Mucosa of gallbladder (tissue), 1 donor: ENCODE measurements around the gene S100A8. TPM values are rescaled to one million over a fixed set of nuclear protein-coding genes. Genes with fewer than 3 reads are reported as not detected.

ENCODE experiments used
- DNase-seq: peaks from one replicate; pipeline ENCODE4 v3.0.0-alpha.2; 2020; ENCODE audit warnings: low spot score
- total RNA-seq: library from RNA; stranded (reverse); gene quantifications from one replicate; pipeline ENCODE4 v1.2.1, GENCODE V29; 2021
- donor health status: DM: no; HTN: no; CAD: no.

Gene S100A8
- total RNA-seq, 1 donor from 2014 or later, result 7.0 TPM

DNA sequence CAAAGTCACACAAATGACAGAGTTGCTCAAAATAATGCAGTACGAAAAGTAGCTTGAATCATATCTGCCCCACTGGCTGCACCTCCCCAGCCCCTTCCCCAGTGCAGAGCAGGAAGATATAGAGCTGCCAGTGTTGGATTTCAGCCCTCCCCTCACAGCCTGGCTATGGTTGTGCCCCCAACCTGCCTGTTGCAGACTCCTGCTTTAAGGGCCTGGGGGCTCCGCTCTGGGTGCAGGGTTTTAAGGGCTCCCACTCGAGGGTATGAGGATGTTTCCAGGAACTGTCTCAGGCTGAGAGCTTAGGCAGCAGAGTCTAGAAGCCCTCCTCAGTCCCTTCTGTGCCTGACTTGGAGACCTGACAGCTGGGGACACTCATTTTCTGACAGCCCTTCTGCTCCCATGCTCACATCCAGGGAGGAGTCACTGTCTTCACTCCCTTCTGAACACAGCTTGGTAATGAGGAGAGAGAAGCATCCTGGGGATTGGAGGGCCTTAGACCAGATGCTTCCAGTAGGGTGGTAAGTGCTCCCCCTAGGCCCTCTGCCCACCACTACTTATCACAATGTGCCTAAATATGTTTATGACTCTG, 28.6 kb downstream of the S100A8 start:
- DNase-seq, result no peak

DNA sequence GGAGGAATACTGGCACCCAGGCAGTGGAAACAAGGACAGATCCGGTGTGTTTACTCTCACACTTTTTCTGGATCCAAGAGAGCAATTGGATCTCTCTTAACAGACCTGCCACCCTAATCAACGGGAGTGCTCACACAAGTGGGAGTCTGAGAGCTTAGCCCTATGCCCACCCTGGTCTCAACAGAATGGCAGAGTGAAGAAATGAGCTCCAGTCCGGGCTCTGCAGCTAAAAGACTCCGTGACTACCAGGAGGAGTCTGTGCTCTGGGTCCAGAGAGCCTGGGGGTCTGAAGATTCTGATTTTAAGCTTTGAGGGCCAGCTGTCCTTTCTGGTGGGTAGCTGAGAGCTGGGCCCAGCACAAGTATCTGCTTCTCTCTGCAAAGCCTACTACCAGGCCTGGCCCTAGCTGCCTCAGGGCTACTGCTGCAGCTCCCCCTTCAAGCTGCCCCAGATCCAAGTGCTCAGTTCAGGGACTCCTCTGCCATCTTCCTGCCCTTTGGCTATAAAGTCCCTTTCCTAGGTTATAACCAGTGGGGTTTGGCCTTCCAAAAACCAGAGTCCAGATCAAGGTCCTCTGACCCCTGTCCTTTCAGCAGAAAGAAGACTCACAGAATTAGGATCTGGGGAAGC, 29.3 kb downstream of the S100A8 start:
- DNase-seq, result no peak

DNA sequence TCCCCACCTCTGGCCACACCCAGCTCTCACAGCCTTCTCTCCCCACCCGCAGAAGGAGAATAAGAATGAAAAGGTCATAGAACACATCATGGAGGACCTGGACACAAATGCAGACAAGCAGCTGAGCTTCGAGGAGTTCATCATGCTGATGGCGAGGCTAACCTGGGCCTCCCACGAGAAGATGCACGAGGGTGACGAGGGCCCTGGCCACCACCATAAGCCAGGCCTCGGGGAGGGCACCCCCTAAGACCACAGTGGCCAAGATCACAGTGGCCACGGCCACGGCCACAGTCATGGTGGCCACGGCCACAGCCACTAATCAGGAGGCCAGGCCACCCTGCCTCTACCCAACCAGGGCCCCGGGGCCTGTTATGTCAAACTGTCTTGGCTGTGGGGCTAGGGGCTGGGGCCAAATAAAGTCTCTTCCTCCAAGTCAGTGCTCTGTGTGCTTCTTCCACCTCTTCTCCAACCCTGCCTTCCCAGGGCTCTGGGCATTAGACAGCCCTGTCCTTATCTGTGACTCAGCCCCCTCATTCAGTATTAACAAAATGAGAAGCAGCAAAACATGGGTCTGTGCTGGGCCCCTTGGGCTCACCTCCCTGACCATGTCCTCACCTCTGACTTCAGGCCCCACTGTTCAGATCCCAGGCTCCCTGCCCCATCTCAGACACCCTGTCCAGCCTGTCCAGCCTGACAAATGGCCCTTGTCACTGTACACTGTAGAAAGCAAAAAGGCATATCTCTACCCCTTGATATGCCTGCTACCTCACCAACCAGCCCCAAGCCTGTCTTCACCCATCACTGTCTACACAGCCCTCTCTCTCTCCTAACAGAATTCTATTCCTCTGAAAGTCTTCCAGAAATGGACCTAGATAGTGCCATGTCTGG, 30.0 kb downstream of the S100A8 start:
- DNase-seq, result no peak

DNA sequence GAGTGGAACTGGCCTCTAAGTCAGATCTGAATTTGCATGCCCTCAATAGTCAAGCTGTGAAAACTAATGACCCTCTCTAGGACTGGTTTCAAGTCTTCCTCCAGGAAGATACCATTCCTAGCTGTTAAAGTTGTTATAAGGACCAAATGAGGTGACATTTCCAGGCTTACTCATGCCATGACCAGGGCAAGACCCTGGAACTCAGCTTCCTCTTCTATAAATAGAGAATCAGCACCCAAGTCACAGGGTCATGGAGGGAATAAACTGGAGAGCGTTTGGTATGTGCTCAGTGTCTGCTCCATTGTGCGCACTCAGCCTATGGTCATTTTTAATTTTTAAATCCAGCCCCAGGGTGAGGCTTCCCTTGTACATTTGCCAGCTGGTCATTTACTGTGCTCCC, 30.7 kb downstream of the S100A8 start:
- DNase-seq, result no peak

DNA sequence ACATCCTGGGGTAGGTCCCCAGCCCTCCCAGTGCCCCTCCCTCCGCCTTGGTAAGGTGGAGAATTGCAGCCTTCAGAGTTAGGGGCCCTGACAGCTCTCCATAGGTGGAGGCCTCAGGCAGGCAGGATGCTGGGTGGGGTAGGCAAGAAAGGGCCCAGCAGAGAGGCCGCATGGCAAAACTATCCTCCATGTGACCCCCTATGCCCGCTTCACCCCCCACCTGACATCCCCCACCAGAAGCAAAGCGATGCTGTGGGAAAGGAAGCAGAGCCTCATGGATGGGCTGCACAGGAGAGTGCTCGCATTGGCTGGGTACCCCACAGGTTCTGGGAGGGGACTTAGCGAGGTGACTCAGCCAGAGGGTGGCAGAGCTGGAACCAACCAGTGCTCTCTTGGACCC, 31.6 kb downstream of the S100A8 start:
- DNase-seq, result no peak

DNA sequence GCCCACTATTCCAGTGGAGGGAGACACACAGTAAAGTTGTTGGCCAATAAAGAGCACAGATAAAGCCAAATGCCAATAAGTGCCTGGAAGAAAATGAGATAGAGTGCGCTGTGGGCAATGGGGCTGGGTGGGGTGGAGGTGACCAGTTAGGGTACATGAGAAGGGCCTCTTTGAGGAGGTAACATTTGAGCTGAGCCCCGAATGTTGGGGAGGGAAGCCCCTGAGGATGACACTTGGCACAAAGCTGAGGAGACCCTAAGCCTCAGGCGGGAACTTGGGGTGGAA, 32.2 kb downstream of the S100A8 start:
- DNase-seq, result no peak

DNA sequence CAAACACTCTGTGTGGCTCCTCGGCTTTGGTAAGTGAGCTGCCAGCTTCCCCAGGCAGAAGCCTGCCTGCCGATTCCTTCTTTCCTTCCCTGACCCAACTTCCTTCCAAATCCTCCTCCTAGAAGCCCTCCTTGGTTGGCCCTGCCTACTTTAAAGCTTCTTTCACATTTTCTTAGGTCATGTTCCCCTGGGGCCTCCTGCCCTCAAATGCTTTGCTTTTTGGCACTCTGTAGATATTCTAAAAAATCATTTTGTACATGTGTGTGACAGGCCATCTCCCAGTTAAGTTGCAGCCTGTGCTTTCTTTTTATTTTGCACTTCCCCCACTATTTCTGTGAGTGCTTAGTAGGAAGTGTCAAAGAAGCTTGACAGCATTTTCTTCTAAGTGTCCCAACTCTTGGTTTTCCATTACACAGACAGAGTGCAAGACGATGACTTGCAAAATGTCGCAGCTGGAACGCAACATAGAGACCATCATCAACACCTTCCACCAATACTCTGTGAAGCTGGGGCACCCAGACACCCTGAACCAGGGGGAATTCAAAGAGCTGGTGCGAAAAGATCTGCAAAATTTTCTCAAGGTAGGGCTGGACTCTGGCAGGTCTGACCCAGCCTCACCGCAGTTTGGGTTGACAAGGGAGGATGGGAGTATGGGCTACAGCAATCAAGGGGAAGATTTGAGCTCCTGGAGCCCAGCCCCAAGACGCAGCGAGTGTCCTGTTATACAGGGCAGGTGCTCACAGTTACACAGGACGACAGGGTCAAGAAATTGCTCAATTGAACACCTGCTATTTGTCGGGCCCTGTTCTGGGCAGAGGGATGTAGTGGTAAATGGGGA, 32.8 kb downstream of the S100A8 start, which contains the start of gene S100A9:
Gene S100A9, plus strand, starts transcription at position 2 of the 838 bp plus-strand sequence. Its CDS starts 430 bp downstream, at position 432.
- no peak for DNase-seq

DNA sequence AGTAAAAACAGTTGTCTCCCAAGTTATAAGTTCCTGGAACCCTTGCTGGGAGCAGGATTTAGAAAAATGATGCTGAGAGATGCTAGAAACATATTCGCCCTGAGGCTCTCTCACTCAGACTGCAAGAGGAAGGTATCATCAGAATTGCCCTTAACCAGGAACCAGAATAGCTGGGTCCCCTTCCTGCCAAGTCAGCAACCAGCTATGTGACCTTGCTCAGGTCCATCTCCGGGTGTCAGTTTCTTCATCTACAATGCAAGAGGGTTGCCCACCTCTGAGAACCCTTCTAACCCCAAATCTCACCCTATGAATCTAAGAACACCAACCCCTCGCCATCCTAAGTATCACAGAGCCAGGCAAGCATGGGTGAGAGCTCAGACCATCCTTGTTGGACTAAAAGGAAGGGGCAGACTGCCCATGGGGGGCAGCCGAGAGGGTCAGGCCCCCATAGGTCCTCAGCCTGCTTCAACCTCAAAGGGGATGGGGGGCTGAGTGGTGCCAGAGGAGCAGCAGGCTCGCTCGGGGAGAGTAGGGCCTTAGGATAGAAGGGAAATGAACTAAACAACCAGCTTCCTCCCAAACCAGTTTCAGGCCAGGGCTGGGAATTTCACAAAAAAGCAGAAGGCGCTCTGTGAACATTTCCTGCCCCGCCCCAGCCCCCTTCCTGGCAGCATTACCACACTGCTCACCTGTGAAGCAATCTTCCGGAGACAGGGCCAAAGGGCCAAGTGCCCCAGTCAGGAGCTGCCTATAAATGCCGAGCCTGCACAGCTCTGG, 33.6 kb downstream of the S100A8 start:
- peak; percentile 28 for DNase-seq

DNA sequence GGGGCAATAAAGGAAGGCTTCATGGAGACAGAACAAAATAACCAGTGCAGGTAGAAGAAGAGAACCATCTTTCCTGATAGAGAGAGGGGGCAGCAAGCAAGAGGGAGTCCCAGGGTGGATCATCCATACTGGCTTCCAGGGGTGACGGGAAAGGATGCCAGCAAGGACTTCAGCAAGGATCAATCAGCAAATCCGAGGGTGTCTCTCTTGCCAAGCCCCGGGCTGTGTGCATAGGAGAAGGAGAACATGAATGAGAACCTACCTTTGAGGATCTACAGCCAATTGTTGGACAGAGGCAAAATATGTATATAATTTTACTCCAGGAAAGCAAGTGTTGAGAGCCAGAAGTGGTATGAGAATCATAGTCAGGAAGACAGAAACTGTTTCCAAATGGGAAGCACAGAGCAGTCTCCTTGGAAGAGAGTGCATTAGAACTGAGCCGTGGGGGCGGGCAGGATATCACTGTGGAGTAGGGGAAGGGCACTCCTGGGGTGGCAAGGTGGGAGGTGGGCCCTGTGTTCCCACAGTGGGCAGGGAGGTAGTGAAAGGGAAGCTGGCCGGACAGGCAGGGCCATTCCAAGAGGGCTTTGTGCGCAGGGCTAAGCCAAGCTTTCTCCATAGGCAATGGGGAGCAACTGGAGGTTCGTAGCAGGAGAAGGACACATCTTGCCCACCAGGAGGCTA, 34.3 kb downstream of the S100A8 start:
- DNase-seq, result no peak

DNA sequence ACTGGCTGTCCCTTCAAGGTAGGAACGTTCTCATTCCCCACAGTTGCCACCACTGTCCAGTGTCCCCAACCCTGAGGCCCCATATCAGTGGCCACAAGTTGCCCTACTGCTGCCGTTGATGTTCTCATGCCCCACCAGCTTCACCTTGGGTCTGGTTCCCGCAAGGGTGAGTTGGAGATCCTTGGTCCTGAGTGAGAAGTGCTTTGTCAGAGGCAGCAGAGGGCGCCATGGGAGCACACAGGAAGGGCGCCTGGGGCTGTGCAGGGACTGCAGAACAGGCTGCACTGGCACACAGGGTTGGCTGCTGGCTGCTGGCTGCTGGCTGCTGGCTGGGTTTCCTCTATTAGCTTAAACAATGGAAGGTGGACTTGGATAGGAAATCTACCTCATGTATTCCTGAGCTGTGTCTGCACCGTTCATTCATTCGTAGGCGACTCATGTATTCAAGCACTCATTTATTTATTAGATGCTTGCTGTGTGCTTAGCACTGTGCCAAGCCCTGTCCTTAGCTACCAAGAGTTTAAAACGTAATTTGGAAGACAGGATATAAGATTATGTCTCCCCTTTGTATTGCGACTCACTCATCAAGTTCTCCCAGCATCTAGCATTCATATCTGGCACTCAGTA, 35.3 kb downstream of the S100A8 start:
- peak; percentile 24 for DNase-seq

DNA sequence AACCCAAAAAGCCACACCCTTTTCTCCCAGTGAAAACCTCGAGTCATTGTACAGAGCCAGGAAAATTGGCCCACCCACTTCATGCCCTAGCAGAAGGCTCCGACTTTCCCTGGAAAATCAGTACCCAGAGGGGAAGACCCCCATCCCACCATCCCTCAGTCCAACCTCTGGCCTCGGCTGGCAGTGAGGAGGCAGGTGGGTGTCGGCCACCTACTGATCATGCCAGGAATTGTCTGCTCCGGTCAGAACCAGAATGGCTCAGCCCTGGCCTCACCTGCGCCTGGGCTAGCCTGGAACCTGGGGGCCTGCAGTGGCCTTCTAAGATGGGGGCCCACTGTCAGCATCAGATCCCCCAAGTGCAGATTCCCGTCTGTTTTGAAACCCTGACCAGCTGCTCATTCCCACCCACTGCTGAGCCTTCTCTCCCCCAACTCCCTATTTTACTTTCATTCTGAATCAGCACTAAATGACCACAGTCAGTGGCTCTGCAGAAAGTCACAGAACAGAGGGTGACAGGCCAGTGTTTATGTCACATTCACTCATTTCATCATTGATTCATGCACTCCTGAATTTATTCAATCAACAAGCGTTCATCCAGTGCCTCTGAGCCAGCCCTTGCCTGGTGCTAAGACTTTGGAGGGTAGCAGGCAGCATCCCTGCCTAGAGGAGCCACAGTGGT, 36.2 kb downstream of the S100A8 start:
- no peak for DNase-seq

DNA sequence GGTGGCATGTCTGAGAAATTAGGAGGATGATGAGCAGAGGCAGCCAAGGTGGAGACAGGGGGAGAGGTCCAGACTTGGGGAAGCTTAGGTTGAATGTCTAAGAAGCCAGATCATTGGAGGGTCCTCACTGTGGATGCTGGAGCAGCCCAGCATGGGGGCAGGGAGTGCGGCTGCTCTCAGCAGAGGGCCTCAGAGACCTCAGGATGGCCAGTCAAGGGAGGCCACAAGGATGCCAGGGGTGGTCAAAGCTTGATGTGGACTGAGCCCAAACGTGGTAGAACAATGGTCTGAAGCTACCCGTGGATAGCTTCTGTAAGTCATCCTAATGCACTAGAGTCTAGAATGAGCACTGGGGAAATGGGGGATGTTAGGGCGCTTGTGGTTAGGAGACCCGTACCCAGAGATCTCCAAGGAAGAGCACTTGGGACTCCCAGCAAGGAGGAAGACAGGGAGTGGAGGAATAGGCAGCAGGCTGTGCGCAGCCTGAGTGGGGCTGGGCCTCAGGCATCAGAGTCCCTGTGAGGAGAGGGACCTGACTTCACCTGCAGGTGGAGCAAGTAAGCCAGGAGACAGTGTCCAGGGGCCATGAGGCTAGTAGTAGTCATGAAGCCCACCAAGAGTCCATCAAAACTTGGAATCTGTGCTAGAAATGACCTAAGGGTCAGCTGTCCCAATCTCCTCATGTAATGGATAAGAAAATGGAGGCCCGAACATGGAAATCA, 37.5 kb downstream of the S100A8 start:
- DNase-seq, result no peak

DNA sequence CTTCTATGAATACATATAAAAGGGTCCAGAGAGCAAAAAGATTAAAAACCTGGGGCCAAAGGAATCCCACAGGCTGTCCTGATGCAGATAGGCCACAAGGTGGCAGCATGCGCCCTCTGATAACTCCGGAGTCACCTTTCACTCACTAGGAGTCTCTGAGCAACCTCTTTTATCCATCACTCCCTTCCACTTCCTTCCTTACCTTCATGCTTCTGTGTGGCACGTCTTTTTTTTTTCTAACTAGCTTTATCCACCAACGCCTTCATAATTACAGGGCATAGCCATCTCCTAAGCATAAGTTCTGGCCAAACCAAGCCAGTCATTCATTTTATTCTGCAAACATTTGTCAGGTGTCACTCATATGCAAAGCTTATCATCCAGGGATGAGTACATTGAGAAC, 38.4 kb downstream of the S100A8 start:
- peak; percentile 63 for DNase-seq

DNA sequence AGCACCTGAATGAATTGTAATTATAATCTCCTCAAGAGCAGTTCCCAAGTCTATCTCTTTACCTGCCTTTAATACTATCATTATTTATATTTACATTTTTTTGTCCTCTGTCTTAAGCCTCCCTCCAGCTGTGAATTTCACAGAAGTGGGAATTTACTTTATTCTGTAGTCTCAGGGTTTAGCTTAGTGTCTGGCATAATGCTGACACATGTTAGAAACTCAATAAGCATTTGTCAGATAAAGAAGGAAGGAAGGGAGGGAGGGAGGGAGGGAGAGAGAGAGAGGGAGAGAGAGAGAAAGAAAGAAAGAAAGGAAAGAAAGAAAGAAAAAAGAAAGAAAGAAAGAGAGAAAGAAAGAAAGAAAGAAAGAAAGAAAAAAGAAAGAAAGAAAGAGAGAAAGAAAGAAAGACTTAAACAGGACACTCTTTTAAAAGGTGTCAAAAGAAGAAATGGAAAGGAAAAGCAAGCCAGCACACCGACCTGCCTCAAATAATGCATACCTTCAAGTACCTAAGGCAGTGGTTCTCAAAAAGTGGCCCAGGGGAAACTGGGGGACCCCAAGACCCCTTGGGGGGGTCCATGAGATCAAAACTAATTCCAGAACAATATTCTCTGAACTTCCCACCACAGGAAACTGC, 40.4 kb downstream of the S100A8 start:
- no peak for DNase-seq

DNA sequence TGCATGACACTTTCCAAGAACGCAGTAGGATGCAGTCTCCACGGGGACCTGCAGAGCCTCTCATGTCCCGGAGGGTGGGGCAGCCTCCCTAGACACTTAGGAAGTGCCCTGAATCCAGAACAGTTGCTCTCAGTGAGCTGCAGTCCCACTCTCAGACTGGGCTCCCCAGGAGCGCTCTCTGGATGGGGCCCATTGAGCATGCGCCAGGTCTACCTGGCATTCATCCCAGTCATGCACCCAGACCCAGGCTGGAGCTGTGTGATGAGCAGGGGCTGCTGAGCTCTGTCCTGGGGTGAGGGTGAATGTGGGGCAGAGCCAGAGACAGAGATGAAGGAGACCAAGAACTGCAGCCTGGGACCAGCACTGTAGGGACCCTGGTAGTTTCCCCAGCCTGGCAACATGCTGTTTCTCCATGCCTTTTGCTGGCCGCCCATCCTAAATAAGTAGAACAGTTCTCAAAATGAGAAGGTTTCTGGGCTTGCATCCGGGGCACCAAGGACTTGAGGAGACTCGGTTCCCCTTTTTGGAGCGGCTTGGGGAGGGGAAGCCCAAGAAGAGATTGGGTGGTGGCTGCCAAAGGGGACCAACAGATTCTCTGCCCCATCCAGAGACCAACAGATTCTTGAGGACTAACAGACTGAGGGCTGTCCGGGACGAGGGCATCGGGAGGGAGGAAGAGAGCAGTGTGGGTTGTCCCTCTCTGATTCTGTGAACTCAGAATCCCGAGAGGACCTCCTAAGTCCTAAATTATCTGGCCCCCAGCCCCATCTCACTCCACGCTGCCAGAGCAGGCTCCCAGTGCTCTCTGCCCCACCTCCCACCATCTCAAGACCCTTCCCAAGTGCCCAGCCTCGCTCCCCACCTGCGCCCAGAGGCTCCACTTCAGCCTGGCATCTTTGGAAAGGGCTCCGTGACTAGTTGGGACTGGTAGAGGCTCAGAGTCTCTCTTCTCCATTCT, 41.2 kb downstream of the S100A8 start:
- peak; percentile 5 for DNase-seq

DNA sequence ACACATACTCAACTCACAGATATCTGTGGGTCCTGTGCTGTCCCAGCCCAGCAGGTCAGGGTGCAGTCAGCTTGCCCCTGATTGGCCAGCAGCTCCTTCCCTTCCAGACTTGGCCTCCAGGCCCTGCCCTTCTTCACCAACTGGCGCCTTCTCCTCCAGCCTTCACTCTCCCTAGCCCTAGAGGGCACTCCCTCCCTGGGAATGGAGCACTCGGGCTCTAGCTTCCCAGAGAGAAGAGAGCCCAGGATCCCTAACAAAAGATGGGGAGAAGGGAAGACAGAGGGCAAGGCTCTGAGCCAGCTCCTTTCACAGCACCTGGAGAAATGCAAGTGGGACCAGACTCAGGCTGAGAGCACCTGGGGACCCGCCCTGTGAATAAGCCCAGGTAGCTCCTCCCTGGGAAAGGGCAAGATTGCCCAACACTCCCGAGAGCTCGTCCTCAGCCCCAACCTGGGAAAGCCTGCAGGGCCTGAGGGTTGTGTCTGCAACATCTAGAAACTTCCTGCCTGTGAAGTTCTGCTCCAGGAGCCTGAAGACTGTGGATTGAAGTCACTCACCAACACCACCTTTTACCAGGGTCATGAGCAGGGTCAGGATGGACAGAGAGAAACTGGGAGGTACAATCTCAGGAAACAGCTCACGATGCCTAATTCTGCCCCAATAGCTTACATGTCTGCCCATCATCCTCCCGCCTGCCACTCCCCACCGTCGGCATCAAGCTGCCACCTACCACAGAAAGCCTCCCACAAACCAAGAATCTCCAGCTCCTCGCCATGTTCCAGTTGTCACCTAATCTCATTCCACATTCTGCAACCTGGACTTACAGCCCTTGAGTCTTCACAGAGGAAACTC, 42.1 kb downstream of the S100A8 start, which contains the start of gene PGLYRP4:
Gene PGLYRP4, minus strand, starts transcription at position 331 of the 852 bp plus-strand sequence. CDS start 909 bp downstream, outside the sequence.
- peak; percentile 6 for DNase-seq
